ENCODE results near the gene PLXNA4. TPM values are rescaled to one million over a fixed set of nuclear protein-coding genes. Genes with fewer than 3 reads are reported as not detected.
A peak's percentile ranks its signal among the peaks of the same experiment; 100 is the strongest.

The PLXNA4 gene
- polyA plus RNA-seq, 1 experiment = 0.22 TPM

GRCh38 chr7:132249256-132249971, 326.9 kb downstream of the PLXNA4 start:
- DNase-seq (ENCODE audit: low read depth) = no peak
- Histone ChIP-seq H3K4me3 (ENCODE audit: low read depth, low read length) (no peak overlapping the region), H3K36me3 (ENCODE audit: control insufficient read depth, insufficient read depth, low read length) (no peaks in the 10 kb centered on the region), H3K27me3 (ENCODE audit: control insufficient read depth, insufficient read depth, low read length) (no peaks in the 10 kb centered on the region)
- ChIA-PET POLR2A (no interaction called here), CTCF (interaction anchor here (1.0 to 2.7 kb wide), 2 partner anchors 304 to 390 kb away, joined by 3 to 10 read pairs; no protein-coding TSS in a partner anchor)
- TF ChIP-seq CTCF (IDR thresholded peaks at IDR 0.05; ENCODE audit: insufficient read depth, low read depth, low read length) = peak; percentile 9; the same call in 1 of the 2 replicates

- Histone ChIP-seq H3K27me3 (ENCODE audit: control insufficient read depth, insufficient read depth, low read length) (no peaks in the 10 kb centered on the region), H3K36me3 (ENCODE audit: control insufficient read depth, insufficient read depth, low read length) (no peaks in the 10 kb centered on the region), H3K4me3 (ENCODE audit: low read depth, low read length) (no peak overlapping the region)
- ChIA-PET POLR2A (no interaction called here), CTCF (interaction anchor here (1.0 to 2.7 kb wide), 2 partner anchors 304 to 389 kb away, joined by 3 to 10 read pairs; no protein-coding TSS in a partner anchor)
- no peak for TF ChIP-seq CTCF (IDR thresholded peaks at IDR 0.05; ENCODE audit: insufficient read depth, low read depth, low read length)
- no peak for DNase-seq (ENCODE audit: low read depth)
Measured at GRCh38 chr7:132248841-132249240, 327.4 kb downstream of the PLXNA4 start.

DNA sequence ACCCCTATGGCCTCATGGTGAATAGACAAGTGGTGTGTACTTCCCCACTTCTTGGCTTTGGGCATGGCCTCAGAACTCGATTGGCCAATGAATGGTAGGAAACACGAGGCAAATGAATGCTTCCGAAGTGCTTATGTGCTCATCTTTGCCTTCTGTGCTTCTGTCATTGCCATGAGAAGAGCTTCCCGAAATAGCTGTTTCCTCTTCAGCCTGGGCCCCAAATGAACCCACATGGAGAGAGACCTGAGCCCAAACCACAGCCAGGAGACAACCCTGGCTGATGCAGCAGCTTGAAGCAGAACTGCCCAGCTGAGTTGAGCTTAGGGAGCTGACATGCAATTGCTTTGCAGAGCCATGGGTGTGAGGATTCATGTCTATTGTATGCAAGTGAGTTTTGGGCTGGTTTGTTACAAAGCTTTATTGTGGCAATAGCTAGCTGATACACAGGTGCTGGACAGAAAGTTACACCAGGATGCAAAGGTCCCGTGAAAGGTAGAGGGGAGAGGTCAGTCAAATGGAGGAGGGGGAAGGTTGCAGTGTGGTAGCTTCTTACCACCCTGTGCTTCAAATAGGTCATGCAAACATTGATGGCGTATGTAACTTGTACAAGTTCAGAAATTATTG, 328.2 kb downstream of the PLXNA4 start:
- Histone ChIP-seq H3K27me3 (ENCODE audit: control insufficient read depth, insufficient read depth, low read length) (no peaks in the 10 kb centered on the region), H3K36me3 (ENCODE audit: control insufficient read depth, insufficient read depth, low read length) (no peaks in the 10 kb centered on the region), H3K4me3 (ENCODE audit: low read depth, low read length) (no peak overlapping the region)
- ChIA-PET POLR2A (no interaction called here), CTCF (interaction anchor here (2.7 kb wide), 1 partner anchor 303 kb away, joined by 10 read pairs; no protein-coding TSS in a partner anchor)
- no peak for DNase-seq (ENCODE audit: low read depth)
- TF ChIP-seq CTCF (IDR thresholded peaks at IDR 0.05; ENCODE audit: insufficient read depth, low read depth, low read length) = no peak

GRCh38 chr7:132246591-132246990, 329.7 kb downstream of the PLXNA4 start:
- TF ChIP-seq CTCF (IDR thresholded peaks at IDR 0.05; ENCODE audit: insufficient read depth, low read depth, low read length) = no peak
- ChIA-PET POLR2A (no interaction called here), CTCF (no interaction called here)
- Histone ChIP-seq H3K27me3 (ENCODE audit: control insufficient read depth, insufficient read depth, low read length) (no peaks in the 10 kb centered on the region), H3K36me3 (ENCODE audit: control insufficient read depth, insufficient read depth, low read length) (no peaks in the 10 kb centered on the region), H3K4me3 (ENCODE audit: low read depth, low read length) (no peak overlapping the region)
- DNase-seq (ENCODE audit: low read depth) = no peak

- CTCF ChIA-PET = no interaction called here
- POLR2A ChIA-PET = no interaction called here
- TF ChIP-seq CTCF (IDR thresholded peaks at IDR 0.05; ENCODE audit: insufficient read depth, low read depth, low read length) = no peak
- no peaks in the 10 kb centered on the region for H3K36me3 ChIP-seq (ENCODE audit: control insufficient read depth, insufficient read depth, low read length)
- no peak overlapping the region for H3K4me3 ChIP-seq (ENCODE audit: low read depth, low read length)
- no peaks in the 10 kb centered on the region for H3K27me3 ChIP-seq (ENCODE audit: control insufficient read depth, insufficient read depth, low read length)
- no peak for DNase-seq (ENCODE audit: low read depth)
Measured at GRCh38 chr7:132245539-132245938, 330.7 kb downstream of the PLXNA4 start.
